Measurements from ENCODE around the gene RABEPK.
A peak's percentile ranks its signal among the peaks of the same experiment; 100 is the strongest.
"Not testable (repeated sequence)": the region's sequence is repeated elsewhere in the genome, so short reads cannot be mapped to it uniquely, and the experiment has no call there.

The RABEPK gene, protein sequence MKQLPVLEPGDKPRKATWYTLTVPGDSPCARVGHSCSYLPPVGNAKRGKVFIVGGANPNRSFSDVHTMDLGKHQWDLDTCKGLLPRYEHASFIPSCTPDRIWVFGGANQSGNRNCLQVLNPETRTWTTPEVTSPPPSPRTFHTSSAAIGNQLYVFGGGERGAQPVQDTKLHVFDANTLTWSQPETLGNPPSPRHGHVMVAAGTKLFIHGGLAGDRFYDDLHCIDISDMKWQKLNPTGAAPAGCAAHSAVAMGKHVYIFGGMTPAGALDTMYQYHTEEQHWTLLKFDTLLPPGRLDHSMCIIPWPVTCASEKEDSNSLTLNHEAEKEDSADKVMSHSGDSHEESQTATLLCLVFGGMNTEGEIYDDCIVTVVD

DNA sequence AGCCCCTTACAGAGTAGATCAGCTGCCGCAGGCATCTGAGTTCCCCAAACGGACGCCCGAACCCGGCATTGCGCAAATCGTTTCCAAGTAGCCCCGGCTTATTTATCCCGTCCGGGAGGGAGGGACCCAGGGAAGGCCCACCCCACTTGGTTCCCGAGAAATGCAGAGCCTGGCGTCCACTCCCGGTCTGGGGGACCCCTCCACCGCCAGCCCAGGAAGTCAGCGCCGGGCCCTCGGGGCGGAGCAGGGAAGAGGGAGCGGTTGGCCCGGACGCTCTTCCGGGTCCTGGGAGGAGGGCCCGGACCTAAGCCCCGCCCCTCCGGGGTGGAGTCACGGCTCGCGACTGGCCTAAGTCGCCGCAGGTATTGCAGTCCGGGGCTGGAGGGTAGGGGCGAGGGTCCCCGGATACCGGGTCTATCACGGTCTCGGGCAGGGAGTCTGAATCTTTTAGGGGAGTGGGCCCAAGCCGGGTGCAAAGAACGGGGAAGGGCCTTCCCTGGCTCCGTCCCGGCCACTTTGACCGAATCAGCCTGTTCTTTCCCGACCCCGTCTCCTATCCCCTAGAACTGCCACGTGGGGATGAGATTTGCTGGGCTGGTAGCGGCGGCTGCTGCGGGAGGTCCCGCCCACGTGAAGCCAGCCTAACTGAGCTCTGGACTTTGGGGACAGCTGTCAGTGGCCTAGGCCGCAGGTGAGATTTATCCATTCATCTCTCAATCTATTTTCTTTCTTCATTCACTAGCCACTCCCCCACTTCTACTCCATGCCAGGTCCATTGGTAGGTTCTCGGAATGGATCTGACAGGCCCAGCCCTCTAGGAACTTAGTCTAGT lies at the start of gene RABEPK:
RABEPK (plus strand) TSS at position 327 of the 832 bp plus-strand sequence. CDS start 2,472 bp downstream, outside the sequence.
- peak; percentile 92 for DNase-seq

DNA sequence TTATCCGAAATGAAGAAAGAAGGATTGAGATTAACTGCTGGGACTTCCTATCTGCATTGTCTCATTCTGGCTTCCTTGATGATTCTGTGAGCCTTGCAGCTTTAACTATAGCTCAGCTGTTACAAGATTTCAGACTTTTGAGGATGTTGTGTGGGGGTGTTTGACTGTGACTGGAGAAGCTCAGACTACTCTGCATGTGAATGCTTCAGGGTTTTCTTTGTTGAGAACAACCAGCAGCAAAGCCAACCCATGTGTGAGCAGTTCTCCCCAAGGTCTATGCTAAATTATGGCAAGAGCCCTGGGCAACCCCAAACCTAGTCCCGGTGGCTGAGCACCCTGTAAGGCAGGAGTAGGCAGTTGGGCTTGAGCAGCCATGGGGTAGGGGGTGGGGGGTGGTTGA lies 48.6 kb upstream of the RABEPK start:
- no peak for DNase-seq

DNA sequence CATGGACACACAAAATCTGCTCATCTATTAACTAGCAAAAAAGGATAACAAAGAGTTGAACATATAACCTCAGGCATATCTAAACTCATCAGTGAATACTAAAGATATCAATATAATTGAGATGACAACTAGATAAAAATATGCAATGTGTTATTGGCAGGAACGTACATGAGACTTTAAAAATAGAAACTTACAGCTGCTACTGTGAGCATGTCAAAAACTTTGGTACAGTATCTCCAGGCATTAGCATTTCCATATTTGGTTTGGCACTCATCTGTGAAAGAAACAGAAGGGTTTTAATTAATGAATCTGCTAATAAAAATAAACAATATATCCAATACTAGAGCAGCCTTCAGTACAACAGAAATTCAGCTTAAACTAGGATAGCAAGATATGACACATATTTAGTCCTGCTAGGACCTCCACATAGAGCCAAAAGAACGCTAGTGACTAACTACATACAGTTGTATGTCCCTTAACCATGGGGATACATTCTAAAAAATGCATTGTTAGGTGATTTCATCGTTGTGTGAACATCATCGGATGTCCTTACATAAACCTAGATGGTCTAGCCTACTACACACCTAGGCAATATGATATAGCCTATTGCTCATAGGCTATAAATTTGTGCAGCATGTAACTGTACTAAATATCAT lies 46.5 kb upstream of the RABEPK start:
- no peak for DNase-seq

DNA sequence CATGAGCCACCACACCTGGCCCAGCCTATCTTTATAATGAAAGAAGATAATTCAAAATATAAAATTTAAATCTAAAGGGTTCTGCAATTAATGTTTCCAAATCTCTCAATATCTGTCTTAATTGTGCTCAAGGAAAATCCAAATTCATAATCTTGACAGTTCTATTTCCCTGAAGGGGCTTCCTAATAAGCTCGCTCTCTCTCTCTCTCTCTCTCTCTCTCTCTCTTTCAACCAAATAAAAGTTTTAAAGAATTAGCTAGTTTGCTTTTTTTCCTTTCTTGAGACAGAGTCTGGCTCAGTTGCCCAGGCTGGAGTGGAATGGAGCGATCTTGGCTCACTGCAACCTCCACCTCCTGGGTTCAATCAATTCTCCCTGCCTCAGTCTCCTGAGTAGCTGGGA lies 43.8 kb upstream of the RABEPK start:
- no peak for DNase-seq

DNA sequence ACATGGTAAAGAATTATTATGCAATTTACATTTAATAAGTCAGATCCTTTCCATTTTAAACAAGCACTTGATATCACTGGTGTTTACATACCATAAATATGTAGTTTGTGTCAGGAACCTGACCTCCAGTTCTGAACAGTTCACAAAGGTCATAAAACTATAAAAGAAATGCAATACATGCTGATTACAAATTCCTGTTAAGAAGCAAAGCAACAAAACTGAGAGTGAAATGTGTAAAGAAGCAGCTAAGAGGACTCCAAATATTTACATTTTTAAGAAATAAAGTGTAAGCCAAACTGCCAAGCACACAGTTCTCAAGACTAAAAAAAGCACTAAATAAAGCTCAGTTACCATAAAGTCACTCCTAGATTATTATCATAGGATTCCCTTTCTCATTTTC lies 39.6 kb upstream of the RABEPK start:
- no peak for DNase-seq

DNA sequence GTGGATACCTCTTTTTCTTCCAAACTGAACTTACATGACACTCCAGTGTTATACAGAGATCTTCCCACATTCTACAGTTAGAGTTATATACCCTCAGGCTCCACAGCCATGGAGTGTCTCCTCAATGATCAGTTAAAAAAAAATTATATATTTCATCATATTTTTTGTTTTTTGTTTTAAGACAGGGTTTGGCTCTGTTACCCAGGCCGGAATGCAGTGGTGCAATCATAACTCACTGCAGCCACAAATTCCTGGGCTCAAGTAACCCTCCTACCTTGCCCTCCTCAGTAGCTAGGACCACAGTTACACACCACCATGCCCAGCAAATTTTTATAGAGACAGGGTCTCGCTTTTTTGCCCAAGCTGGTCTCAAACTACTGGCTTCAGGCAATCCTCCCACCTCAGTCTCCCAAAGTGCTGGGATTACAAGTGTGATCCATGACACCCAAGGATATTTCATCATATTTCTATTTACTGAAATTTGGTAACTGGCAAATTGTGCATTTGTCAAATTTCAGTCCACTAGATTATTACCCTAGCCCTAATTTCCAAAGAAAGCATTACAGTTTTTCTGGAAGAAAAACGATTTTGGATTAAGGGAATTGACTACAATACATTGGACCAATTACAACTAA lies 38.9 kb upstream of the RABEPK start:
- DNase-seq = no peak

DNA sequence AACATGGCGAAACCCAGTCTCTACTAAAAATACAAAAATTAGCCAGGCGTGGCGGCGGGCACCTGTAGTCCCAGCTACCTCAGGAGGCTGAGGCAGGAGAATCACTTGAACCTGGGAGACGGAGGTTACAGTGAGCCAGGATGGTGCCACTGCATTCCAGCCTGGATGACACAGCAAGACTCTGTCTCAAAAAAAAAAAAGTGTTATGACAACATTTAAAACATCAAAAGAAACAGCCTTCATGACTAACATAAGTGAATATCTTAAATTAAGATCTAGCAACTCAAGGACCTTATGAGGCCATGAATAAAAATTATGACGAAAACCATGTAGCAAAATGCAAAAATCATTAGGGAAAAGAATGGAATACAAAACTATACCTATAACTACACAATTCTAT lies 37.5 kb upstream of the RABEPK start:
- not testable (repeated sequence) for DNase-seq

DNA sequence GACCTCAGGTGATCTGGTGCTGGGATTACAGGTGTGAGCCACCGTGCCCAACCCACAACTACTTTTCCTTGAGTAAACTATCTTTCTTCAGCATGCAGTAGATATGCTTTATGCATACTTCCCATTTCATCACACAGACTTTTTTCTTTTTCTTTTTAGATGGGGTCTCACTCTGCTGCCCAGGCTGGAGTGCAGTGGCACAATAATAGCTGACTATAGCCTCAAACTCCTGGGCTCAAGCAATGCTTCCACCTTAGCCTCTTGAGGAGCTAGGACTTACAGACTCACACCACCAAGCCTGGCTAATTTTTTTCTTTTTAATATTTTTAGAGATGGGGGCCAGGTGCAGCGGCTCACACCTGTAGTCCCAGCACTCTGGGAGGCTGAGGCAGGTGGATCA lies 33.6 kb upstream of the RABEPK start:
- no peak for DNase-seq

DNA sequence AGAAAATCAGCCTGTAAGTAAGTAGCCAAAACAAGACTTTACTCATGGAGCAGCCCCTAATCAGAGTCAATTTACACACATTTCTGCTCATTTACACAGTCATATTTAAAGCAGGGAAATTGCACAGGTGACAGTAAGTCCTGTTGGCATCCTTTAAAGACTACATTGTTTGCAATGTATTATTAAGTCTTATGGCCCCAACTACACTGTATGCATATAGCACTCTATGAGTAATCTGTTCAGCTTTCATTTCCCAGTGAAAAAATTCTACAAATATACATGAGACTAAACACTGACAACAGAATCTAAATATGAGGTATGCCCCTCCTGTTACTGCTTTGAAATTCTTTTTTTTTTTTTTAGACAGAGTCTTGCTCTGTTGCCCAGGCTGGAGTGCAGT lies 30.4 kb upstream of the RABEPK start:
- DNase-seq = no peak

DNA sequence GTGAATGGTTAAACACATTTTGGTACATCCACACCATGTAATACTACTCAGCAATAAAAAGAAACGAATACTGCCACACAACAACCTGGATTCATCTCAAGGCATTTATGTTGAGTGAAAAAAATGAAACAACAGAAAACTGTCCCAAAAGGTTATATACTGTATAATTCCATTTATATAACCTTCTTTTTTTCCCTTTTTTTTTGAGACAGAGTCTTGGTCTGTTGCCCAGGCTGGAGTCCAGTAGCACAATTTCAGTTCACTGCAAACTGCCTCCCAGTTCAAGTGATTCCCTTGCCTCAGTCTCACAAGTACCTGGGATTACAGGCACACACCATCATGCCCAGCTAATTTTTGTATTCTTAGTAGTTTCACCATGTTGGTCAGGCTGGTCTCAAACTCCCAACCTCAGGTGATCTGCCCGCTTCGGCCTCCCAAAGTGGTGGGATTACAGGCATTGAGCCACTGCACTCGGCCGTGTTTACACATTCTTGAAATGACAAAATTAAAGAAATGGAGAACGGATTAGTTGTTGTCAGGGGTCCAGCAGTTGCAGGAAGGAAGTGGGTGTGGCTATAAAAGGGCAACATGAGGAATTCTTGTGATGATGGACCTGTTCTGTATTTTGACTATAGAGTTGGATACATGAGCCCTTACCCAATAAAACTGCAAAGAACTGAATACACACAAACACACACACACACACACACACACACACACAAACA lies 28.1 kb upstream of the RABEPK start:
- DNase-seq = no peak

DNA sequence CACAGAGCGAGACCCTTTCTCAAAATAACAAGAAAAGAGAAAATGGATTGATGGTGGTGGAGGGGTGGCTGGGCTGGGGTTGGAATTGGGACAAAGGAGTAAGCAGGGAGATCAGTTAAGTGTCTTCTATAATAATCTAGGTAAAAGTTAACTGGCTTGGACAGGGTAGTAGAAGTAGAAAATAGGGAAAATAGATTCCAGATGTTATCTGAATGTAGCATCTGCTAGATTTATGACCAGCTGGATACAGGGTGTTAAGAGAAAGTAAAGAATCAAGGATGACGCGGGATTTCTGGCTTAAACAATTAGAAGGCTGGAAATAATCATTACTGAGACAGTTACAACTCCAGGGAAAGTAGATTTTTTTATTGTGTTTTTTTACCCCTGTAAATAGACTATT lies 23.7 kb upstream of the RABEPK start:
- no peak for DNase-seq

DNA sequence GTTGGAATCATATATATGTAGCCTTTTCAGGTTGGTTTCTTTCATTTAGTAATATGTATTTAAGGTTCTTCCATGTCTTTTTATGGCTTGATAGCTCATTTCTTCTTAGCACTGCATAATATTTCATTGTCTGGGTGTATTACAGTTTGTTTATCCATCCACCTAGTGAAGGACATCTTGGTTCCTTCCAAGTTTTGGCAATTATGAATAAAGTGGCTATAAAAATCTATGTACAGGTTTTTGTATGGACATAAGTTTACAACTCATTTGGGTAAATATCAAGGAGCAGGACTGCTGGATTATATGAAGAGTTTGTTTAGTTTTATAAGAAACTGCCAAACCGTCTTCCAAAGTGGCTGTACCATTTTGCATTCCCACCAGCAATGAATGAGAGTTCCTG lies 22.5 kb upstream of the RABEPK start:
- no peak for DNase-seq

DNA sequence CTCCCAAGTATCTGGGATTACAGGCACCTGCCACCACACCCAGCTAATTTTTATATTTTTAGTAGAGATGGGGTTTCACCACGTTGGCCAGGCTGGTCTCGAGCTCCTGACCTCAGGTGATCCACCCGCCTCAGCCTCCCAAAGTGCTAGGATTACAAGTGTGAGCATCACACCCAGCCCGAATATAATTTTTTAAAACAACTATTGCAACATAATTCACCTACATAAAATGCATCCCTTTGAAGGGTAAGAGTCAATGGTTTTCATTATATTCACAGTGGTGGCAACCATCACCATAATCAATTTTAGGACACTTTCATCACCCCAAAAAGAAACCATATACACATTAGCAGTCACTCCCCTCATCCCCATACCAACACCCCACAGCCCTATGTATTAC lies 20.6 kb upstream of the RABEPK start:
- DNase-seq = not testable (repeated sequence)

DNA sequence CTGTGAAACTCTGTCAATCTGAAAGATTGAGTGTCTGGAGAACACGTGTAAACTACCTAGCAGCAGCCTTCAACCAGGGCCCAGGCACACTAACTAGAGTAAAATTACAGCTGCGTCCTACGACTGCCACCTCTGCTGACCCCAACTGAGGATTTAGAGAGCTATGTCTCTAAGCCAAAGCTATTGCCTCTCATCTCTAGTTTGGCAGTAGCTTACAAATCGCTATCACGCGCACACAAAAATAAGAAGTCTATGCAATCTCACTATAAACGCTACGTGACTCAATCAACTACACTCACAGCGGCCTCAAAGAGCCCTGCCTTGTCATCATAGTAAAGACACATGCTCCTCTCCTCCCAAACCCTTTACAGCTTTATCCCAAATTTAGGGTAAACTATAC lies 19.5 kb upstream of the RABEPK start:
- no peak for DNase-seq

DNA sequence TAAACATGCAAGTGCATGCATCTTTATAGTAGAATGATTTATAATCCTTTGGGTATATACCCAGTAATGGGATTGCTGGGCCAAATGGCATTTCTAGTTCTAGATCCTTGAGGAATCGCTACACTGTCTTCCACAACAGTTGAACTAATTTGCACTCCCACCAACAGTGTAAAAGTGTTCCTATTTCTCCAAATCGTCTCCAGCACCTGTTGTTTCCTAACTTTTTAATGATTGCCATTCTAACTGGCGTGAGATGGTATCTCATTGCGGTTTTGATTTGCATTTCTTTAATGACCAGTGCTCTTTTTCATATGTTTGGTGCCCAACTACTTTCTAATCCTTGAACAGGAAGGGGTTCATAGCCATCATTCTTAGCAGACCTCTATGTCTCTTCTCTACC lies 18.6 kb upstream of the RABEPK start:
- not testable (repeated sequence) for DNase-seq

DNA sequence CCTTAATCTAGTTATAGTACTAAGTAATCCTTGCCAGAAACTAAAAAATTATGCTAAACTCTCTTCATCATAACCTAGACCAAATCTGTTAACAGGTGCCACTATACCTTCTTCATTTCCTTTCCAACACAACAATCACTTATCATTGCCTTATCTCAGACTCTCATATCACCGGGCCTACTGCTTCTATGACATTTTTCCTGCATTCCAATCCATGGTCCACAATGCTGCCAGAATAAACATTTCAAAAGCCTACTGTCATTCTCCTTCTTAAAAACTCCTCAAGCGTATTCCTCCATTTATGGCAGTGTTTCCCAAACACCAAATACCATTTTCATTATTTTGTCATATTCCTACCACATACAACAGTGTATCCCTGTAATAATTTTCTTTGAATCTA lies 17.3 kb upstream of the RABEPK start:
- no peak for DNase-seq

DNA sequence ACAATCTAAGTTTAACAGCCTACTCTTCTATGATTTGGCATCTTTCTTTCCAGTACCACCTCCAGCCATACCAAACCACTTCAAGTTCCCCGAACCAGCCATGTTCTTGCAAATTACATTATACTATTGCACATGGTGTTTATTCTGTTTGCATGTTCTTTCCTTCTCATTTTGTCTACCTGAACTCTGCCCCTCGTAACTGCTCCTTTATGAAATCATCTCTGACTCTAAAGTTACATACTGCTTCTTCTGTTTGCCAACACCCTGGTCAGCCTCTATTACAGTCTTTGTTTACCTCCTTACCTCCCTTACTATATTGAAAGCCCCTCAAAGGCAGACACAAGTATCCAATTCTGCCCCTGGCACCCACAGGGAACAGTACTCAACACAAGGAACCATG lies 16.8 kb upstream of the RABEPK start:
- DNase-seq = no peak

DNA sequence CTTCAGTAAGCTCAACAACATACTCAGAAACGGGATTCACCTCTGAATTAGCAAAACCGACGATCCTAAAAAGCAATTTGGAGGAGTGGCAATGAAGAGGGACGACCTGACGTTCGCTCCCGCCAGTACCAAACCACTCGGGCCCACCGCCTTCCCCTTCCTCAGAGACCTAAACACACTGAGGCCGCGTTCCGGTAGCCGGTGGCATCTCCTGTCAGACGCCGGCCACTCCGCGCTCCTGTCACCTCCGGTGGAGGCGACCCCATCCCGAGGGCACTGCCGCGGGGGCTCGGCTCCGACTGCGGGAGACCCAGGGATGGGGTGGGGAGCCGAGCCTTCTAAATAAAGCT lies 11.4 kb upstream of the RABEPK start:
- no peak for DNase-seq

DNA sequence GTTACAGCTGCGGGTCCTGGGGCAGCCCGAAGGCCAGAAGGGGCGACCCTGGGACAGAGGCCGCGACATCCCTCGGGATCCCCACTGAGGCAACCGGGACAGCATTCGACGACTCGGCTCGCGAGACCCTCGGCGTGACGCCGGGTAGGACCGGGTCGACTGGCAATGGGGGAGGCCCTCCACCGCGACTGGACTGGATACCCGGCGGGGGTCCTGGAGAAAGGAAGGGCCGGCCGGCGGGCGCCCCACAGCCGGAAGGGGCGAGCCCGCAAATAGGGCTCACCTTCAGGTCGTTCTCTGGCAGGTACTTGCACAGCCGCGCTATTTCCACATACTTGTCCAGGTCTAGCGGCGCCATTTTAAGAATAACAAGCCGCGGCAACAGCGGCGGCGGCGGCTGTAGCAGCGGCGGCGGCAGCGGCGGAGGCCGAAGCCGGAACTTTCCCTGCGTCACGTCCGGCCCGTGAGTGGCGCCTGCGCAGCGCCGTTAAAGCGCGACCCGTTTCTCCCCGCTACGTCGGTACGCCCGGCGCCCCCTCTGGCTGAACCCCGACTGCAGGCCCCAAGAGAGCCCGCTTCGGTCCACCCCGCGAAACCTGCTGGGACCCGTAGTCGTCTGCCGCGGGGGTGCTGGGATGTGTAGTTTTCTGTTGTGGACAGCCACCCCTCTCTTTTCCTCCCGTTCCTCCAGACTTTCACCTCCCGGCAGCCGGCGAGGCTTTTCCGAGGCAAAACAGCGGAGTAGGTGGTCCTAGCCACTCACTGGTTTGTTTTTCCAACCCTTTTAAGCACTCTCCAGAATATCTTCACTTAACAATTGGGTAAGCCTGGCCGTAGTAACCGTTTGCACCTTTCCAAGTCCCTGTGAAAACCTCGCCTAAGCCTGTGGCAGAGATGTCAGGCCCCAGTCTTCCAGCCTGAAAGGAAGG lies 10.7 kb upstream of the RABEPK start, which contains the start of gene PPP6C:
PPP6C (minus strand) TSS at position 443 of the 929 bp plus-strand sequence; CDS start at position 358, 85 bp downstream.
- peak; percentile 97 for DNase-seq

DNA sequence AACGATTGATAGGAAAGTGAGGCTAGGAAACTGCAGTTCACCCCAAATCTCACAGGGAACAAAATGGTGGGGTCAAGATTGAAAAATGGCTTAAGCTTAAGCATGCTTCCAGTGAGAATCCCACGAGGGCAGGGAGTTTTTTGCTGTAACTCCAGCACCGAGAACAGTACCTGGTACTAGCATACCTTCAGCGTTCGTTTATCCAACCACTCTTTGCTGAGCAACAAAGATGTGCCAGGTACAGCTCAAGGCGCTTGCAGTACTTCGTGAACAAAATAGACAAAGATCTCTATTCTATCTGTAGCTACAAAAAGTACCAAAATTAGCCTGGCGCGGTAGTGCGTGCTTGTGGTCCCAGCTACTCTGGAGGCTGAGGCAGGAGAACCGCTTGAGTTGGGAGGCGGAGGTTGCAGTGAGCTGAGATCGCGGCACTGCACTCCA lies 10.0 kb upstream of the RABEPK start:
- peak; percentile 32 for DNase-seq

DNA sequence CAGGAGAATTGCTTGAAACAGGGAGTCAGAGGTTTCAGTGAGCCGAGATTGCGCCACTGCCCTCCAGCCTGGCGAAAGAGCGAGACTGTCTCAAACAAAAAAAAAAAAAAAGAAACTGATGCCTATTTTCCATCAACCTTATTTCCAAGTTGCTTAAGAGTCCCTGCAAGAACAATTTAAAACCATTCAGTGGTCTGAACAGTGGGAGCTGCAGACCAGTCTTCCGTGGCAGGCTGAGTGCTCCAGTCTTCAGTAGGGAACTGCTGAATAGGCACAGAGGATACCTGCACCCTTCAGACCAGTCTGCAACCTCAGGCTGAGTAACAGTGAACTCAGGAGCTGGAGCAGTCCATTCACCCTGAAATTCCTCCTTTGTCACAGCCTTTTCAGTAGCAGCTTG lies 5.9 kb upstream of the RABEPK start:
- peak; percentile 25 for DNase-seq
